ENCODE data around the gene LINS1.

DNA sequence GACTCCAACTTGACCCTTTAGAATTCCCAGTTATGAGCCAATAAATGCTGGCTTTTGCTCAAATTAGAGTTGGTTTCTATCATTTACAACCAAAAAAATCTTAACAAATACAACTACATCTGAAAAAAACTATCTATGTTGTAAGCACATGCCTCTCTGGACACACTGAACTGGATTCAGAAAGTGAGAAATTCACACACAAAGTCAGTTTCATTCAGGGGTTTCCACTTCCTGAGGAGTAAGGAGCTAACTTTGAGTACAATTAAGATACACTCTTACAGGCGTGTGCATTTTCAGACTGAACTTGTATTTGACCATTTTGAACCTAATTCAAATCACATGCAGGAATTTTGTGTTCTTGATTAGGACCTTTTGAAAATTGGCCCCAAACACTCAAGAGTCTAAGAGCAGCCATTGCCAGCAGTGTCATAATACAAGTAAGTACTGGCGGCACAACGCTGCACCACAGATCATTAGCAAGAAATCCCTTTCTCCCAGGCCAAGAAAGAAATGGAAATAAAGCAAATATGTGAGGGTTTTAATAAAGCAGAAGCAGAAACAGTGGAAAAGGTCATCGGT is 31.2 kb downstream of the LINS1 start:
- TF ChIP-seq, protein P1, sequence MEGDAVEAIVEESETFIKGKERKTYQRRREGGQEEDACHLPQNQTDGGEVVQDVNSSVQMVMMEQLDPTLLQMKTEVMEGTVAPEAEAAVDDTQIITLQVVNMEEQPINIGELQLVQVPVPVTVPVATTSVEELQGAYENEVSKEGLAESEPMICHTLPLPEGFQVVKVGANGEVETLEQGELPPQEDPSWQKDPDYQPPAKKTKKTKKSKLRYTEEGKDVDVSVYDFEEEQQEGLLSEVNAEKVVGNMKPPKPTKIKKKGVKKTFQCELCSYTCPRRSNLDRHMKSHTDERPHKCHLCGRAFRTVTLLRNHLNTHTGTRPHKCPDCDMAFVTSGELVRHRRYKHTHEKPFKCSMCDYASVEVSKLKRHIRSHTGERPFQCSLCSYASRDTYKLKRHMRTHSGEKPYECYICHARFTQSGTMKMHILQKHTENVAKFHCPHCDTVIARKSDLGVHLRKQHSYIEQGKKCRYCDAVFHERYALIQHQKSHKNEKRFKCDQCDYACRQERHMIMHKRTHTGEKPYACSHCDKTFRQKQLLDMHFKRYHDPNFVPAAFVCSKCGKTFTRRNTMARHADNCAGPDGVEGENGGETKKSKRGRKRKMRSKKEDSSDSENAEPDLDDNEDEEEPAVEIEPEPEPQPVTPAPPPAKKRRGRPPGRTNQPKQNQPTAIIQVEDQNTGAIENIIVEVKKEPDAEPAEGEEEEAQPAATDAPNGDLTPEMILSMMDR (IDR thresholded peaks at IDR 0.05): no peak
- no peak for TF ChIP-seq POLR2A (IDR thresholded peaks at IDR 0.05)
